Esophagus muscularis mucosa (tissue), 4 donors: ENCODE measurements around the gene TSFM. TPM values are rescaled to one million over a fixed set of nuclear protein-coding genes. Genes with fewer than 3 reads are reported as not detected.
"Not testable (repeated sequence)": the region's sequence is repeated elsewhere in the genome, so short reads cannot be mapped to it uniquely, and the experiment has no call there.

Experiments
- DNase-seq: peaks from one replicate; pipeline ENCODE4 v3.0.0-alpha.2; 2017; ENCODE audit errors: extremely low spot score
- H3K27ac ChIP-seq, 4 donors: fragments of 200-600 bp; sonication (generic); replicated peaks in 1 of 4; 1 replicate in 3 of 4; 2 replicates in 1 of 4; pipeline ENCODE4 v1.5.1; 2016 to 2019; ENCODE audit warnings: mild to moderate bottlenecking in 1 of 4
- H3K27me3 ChIP-seq, 4 donors: fragments of 200-600 bp; sonication (generic); one replicate each; pipeline versions ENCODE4 v1.5.1 to v1.6.0; 2016 to 2019
- H3K36me3 ChIP-seq, 4 donors: fragments of 200-600 bp; sonication (generic); one replicate each; pipeline ENCODE4 v1.5.1; 2016 to 2019
- H3K4me1 ChIP-seq, 4 donors: fragments of 200-600 bp; sonication (generic); one replicate each; pipeline ENCODE4 v1.5.1; 2016 to 2019
- H3K4me3 ChIP-seq, 4 donors: fragments of 200-600 bp; sonication (generic); 1 replicate in 2 of 4; 2 replicates in 2 of 4; pipeline ENCODE4 v1.5.1; 2016 to 2019; ENCODE audit warnings: mild to moderate bottlenecking in 4 of 4, moderate library complexity in 1 of 4
- H3K9me3 ChIP-seq, 4 donors: fragments of 200-600 bp; sonication (generic); 1 replicate in 3 of 4; 2 replicates in 1 of 4; pipeline ENCODE4 v1.5.1; 2016 to 2019
- EP300 ChIP-seq: sonication (generic); formaldehyde crosslinking; IDR thresholded peaks from one replicate; pipeline ENCODE4 v1.6.1; 2017; ENCODE audit warnings: antibody characterized with exemption
- POLR2A ChIP-seq: fragments of 450-650 bp; IDR thresholded peaks from one replicate; pipeline ENCODE4 v1.6.1; 2017; ENCODE audit warnings: antibody characterized with exemption, moderate library complexity, mild to moderate bottlenecking, low read depth
- POLR2AphosphoS5 ChIP-seq, 2 donors: sonication (generic); formaldehyde crosslinking; IDR thresholded peaks; one replicate each; pipeline ENCODE4 v1.6.1; 2017; ENCODE audit warnings: antibody characterized with exemption in 2 of 2
- WGBS: methylation state at CpG from one replicate; pipeline ENCODE4 v1.1.5; 2018; 5-methylcytosine and 5-hydroxymethylcytosine counted together
- intact Hi-C: fragments of 100-400 bp; cut with DNase I; formaldehyde crosslinking; loops from one replicate; pipeline ENCODE4 v1.15.1; 2023
- total RNA-seq, 4 donors: library from RNA; depleted of rRNA; stranded (reverse); fragments of >200 nt; gene quantifications; one replicate each; pipeline versions ENCODE4 v1.1.0 to v1.2.1, GENCODE V29; 2016
- TF ChIP-seq, protein P1 (sequence below), 3 experiments: fragments of 200-600 bp in 2 of 3; fragments of 450-650 bp in 1 of 3; sonication (generic) in 2 of 3; IDR thresholded peaks; one replicate each; pipeline ENCODE4 v1.5.1; 2017 to 2019; ENCODE audit warnings: antibody characterized with exemption in 3 of 3, mild to moderate bottlenecking in 2 of 3, moderate library complexity in 1 of 3

Gene TSFM
- total RNA-seq, 4 donors from 2014 or later: 17.6 to 38.4 (median 29.2) TPM

GRCh38 chr12:57816001-57816854, 33.6 kb downstream of the TSFM start:
- H3K36me3 ChIP-seq: peaks cover 13 to 54% (median 43%) of the 10 kb centered on the region in 4 donors
- intact Hi-C loops: no loop called here
- WGBS: 54% methylated on average over 3 of the region's 3 CpGs
- H3K27ac ChIP-seq: peak overlapping the region; percentile 6 to 68 (median 31)
- no peak for DNase-seq
- peaks cover 44 to 65% (median 63%) of the 10 kb centered on the region in 4 donors for H3K4me1 ChIP-seq
- no peak overlapping the region for H3K4me3 ChIP-seq
- no peaks in the 10 kb centered on the region for H3K27me3 ChIP-seq
- no peaks in the 10 kb centered on the region for H3K9me3 ChIP-seq
- TF ChIP-seq POLR2AphosphoS5 (IDR thresholded peaks at IDR 0.05): peak in 1 of 2 donors; percentile 22
- no peak for TF ChIP-seq POLR2A

- Histone ChIP-seq H3K36me3 (peaks cover 16 to 54% (median 43%) of the 10 kb centered on the region in 4 donors), H3K4me1 (peaks cover 46 to 71% (median 68%) of the 10 kb centered on the region in 4 donors), H3K9me3 (no peaks in the 10 kb centered on the region), H3K27me3 (no peaks in the 10 kb centered on the region), H3K4me3 (no peak overlapping the region), H3K27ac (peak overlapping the region; percentile 6 to 68 (median 31))
- 50% methylated on average over 5 of the region's 5 CpGs for WGBS
- DNase-seq: no peak
- TF ChIP-seq POLR2AphosphoS5 (IDR thresholded peaks at IDR 0.05) (no peak), POLR2A (no peak), EP300 (no peak)
- TF ChIP-seq, protein P1, sequence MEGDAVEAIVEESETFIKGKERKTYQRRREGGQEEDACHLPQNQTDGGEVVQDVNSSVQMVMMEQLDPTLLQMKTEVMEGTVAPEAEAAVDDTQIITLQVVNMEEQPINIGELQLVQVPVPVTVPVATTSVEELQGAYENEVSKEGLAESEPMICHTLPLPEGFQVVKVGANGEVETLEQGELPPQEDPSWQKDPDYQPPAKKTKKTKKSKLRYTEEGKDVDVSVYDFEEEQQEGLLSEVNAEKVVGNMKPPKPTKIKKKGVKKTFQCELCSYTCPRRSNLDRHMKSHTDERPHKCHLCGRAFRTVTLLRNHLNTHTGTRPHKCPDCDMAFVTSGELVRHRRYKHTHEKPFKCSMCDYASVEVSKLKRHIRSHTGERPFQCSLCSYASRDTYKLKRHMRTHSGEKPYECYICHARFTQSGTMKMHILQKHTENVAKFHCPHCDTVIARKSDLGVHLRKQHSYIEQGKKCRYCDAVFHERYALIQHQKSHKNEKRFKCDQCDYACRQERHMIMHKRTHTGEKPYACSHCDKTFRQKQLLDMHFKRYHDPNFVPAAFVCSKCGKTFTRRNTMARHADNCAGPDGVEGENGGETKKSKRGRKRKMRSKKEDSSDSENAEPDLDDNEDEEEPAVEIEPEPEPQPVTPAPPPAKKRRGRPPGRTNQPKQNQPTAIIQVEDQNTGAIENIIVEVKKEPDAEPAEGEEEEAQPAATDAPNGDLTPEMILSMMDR (IDR thresholded peaks at IDR 0.05): no peak
- intact Hi-C loops: no loop called here
These were observed 34.2 kb downstream of the TSFM start for GRCh38 chr12:57816855-57817151.

DNA sequence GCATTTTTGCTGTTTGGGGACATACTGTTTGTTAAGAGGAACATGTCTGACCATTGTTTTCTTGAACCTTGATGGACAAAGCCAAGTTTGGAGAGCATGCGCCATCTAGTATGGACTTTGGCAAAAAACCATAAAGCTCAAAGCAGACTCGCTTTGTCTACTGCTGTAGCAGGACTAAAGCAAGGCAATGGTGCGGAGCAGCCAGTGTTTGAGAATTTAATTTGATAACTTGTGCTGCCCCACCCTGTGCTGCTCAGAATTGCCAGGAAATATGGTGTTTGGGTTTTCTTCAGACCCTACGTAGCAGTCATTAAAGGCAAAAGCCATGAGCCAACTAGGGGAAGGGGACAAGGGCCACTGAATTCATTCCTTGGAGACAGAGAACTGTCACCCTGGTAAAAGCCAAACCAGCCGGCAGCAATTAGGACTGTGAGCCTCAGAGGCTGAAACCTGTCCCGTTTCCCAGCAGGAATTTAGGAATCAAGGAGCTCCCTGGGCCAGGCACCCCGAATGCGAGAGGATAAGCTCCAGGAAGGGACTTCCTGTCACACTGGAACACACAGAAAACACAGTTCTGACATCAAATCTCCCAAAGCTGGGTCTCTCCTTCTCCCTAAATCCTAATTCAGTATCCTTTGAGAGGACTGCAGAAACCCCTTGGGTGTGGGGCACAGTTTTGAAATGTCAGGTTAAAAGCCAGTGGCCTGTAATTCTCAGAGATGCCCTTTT, 34.8 kb downstream of the TSFM start:
- 80% methylated on average over 8 of the region's 8 CpGs for WGBS
- TF ChIP-seq POLR2A (no peak), EP300 (no peak), POLR2AphosphoS5 (IDR thresholded peaks at IDR 0.05) (no peak)
- TF ChIP-seq, protein P1 (IDR thresholded peaks at IDR 0.05): no peak
- no peaks in the 10 kb centered on the region for H3K27me3 ChIP-seq
- H3K36me3 ChIP-seq: peaks cover 22 to 54% (median 43%) of the 10 kb centered on the region in 4 donors
- peaks cover 51 to 77% (median 75%) of the 10 kb centered on the region in 4 donors for H3K4me1 ChIP-seq
- no peaks in the 10 kb centered on the region for H3K9me3 ChIP-seq
- peak overlapping the region; percentile 1 to 68 (median 50) for H3K27ac ChIP-seq
- intact Hi-C loops: no loop called here
- no peak for DNase-seq
- no peak overlapping the region for H3K4me3 ChIP-seq

DNA sequence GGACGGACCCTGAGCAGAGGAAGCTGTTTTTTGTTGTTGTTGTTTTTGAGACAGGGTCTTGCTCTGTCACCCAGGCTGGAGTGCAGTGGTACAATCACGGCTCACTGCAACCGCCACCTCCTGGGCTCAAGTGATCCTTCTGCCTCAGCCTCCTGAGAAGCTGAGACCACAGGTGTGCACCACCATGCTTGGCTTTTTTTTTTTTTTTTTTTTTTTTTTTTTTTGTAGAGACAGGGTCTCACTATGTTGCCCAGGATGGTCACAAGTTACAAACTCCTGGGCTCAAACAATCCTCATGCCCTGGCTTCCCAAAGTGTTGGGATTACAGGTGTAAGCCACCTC, 35.4 kb downstream of the TSFM start:
- 57% methylated on average over 1 of the region's 3 CpGs for WGBS
- H3K27ac ChIP-seq: peak overlapping the region; percentile 1 to 68 (median 50)
- H3K27me3 ChIP-seq, DNase-seq, H3K4me3 ChIP-seq, H3K9me3 ChIP-seq, intact Hi-C loops: not testable (repeated sequence)
- peaks cover 28 to 54% (median 43%) of the 10 kb centered on the region in 4 donors for H3K36me3 ChIP-seq
- peaks cover 54 to 83% (median 80%) of the 10 kb centered on the region in 4 donors for H3K4me1 ChIP-seq

DNA sequence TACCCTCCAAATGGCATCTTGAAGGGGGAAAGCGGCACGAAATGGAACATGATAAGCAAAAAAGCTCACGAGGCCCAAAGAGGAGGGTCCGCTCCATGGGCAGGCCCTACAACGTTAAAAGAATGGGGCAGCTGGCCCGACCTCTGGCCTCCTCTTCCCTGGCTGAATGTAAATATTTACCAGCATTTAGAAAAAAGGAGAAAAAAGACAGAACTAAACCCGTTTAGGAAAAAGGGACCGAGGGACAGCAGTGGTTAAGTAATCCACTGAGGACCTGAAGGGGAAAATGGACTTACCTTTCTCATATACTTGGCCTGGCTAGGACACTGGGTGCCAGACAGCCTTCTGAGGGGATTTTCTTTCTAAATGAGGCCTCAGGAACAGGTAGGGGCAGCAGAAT, 37.5 kb downstream of the TSFM start:
- peaks cover 49 to 69% (median 62%) of the 10 kb centered on the region in 4 donors for H3K36me3 ChIP-seq
- intact Hi-C loops, DNase-seq, H3K4me3 ChIP-seq, H3K27me3 ChIP-seq, H3K9me3 ChIP-seq: not testable (repeated sequence)
- peak overlapping the region in 1 of 4 donors; percentile 54 for H3K27ac ChIP-seq
- WGBS: 52% methylated on average over 8 of the region's 8 CpGs
- peaks cover 49 to 88% (median 78%) of the 10 kb centered on the region in 4 donors for H3K4me1 ChIP-seq

DNA sequence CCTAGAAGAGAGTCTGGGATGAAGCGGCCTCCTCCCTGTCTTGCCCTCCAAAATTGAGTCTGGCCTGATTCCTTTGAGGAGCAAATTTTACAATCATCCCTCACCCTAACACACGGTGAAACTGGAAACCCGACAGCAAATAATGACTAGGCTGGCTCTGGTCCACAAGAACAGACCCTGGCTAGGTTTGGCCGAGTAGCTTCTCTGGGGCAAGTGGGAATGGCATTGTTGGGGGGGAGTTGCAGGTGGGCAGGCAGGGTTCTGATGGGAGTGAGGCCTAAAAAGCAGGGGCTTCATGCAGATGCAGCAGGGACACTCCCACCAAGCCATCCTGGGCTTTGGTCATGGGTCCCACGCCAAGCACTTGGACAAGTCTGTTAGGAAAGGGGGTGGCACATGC, 38.4 kb downstream of the TSFM start:
- whole genome bisulfite sequencing: 67% methylated on average over 3 of the region's 5 CpGs
- DNase-seq, H3K4me3 ChIP-seq, H3K27me3 ChIP-seq, intact Hi-C loops, H3K9me3 ChIP-seq: not testable (repeated sequence)
- H3K27ac ChIP-seq: peak overlapping the region in 1 of 4 donors; percentile 54
- peaks cover 40 to 85% (median 74%) of the 10 kb centered on the region in 4 donors for H3K4me1 ChIP-seq
- H3K36me3 ChIP-seq: peaks cover 58 to 75% (median 70%) of the 10 kb centered on the region in 4 donors
